RWPE2 (cell line): ENCODE measurements around the gene CSNK1G1.
A peak's percentile ranks its signal among the peaks of the same experiment; 100 is the strongest.
"Not testable (repeated sequence)": the region's sequence is repeated elsewhere in the genome, so short reads cannot be mapped to it uniquely, and the experiment has no call there.

Experiments used
- ATAC-seq: fragments of 200-7000 bp; cut with Tn5 transposase; 3 replicates; pipeline ENCODE4 v1.9.1; 2021; ENCODE audit warnings: low read depth
- DNase-seq: peaks from one replicate; pipeline ENCODE4 v3.0.0-alpha.2; 2020; ENCODE audit warnings: low spot score
- H3K27ac ChIP-seq: fragments of 450-650 bp; 2 replicates; pipeline ENCODE4 v1.5.1; 2017; ENCODE audit warnings: mild to moderate bottlenecking; ENCODE audit not compliant: poor library complexity, severe bottlenecking
- H3K27me3 ChIP-seq: fragments of 250-450 bp; sonication (Bioruptor Pico); 2 replicates; pipeline ENCODE4 v1.5.1; 2021; ENCODE audit warnings: mild to moderate bottlenecking, moderate library complexity; ENCODE audit not compliant: insufficient read depth, poor library complexity, severe bottlenecking
- H3K36me3 ChIP-seq: fragments of 250-450 bp; sonication (Bioruptor Pico); 2 replicates; pipeline ENCODE4 v1.5.1; 2020; ENCODE audit warnings: low read depth, mild to moderate bottlenecking, moderate library complexity
- H3K4me1 ChIP-seq: fragments of 250-450 bp; sonication (Bioruptor Pico); 2 replicates; pipeline ENCODE4 v1.5.1; 2021; ENCODE audit warnings: mild to moderate bottlenecking, moderate library complexity; ENCODE audit not compliant: insufficient read depth, poor library complexity, severe bottlenecking
- H3K4me3 ChIP-seq: fragments of 250-450 bp; sonication (Bioruptor Pico); 2 replicates; pipeline ENCODE4 v1.5.1; 2021; ENCODE audit warnings: mild to moderate bottlenecking, moderate library complexity; ENCODE audit not compliant: severe bottlenecking
- H3K9me3 ChIP-seq: fragments of 250-450 bp; sonication (Bioruptor Pico); 2 replicates; pipeline ENCODE4 v1.5.1; 2021; ENCODE audit warnings: mild to moderate bottlenecking, moderate library complexity; ENCODE audit not compliant: severe bottlenecking
- CTCF ChIP-seq: fragments of 450-650 bp; IDR thresholded peaks from one replicate; pipeline ENCODE4 v1.5.1; 2017; ENCODE audit warnings: mild to moderate bottlenecking, moderate library complexity; ENCODE audit not compliant: poor library complexity, severe bottlenecking

Gene CSNK1G1

DNA sequence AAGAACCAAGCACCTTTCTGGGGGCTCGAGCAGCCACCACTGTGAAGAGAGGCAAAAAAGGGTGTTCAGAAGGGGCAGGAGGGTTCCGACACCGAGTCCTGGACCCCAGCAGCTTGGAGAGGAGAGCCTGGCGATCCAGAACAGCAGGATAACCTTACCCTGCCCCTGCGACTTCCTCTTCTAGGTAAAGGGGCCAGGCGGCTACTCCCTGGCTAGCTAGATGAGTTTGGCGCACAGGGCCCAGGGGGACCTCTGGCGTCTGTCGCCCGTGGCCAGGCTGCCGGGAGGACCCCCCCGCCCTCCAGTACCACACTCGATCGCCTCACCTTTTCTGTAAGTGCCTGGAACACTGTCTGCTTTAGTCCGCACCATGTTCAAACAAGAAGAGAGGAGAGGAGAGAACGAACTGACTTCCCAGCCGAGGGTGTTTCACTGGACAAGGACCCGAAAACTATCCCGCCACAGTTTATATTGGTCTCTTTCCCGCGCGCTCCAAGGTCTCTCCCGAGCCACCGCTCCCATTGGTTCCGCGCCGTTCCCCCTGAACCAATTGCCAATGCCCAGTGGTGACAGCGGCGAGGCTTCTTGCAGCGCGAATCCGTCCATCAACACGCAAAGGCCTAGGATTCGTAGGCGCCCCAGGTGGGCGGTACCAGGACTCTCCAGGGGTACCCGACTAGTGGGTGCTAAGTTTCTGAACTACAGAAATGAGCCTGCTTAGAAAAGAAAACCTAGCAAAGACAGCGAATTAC, 25.2 kb upstream of the CSNK1G1 start, which contains the start of gene PCLAF:
PCLAF (minus strand) TSS at position 442 of the 752 bp plus-strand sequence; CDS start at position 372, 70 bp downstream.
- H3K9me3 ChIP-seq = no peaks in the 10 kb centered on the region
- TF ChIP-seq CTCF = peak; percentile 30

DNA sequence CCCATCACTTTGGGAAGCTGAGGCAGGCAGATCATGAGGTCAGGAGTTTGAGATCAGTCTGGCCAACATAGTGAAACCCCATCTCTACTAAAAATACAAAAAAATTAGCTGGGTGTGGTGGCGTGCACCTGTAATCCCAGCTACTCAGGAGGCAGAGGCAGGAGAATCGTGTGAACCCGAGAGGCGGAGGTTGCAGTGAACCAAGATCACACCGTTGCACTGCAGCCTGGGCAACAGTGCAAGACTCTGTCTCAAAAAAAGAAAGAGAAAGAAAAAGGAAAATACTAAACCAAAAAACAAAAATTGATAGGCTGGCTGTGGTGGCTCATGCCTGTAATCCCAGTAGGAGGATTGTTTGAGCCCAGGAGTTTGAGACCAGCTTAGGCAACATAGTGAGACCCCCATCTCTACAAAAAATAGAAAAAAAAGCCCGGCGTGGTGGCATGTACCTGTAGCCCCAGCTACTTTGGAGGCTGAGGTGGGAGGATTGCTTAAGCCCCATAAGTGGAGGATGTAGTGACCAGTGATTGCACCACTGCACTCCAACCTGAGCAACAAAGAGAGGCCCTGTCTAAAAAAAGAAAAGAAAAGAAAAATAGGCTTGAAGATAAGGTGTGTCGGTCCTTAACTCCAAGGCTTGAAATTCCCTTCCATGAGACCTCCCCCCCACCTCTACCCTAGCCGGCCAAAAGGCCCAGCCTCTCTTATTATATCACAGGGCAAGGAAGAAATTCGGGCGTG, 24.3 kb upstream of the CSNK1G1 start:
- Histone ChIP-seq H3K36me3 (peaks cover 42% of the 10 kb centered on the region), H3K27ac (peak overlapping the region; percentile 48), H3K4me3 (peak overlapping the region; percentile 52), H3K4me1 (peaks cover 19% of the 10 kb centered on the region)
- not testable (repeated sequence) for DNase-seq, ATAC-seq, H3K27me3 ChIP-seq, H3K9me3 ChIP-seq

More for the DNA sequence above, 25.2 kb upstream of the CSNK1G1 start, which contains the start of gene PCLAF:
- H3K4me3 ChIP-seq = peak within 1 kb of the TSS; percentile 52
- peak; percentile 100 for DNase-seq
- no peaks in the 10 kb centered on the region for H3K27me3 ChIP-seq
- peak within 1 kb of the TSS; percentile 48 for H3K27ac ChIP-seq
- peak; percentile 99 for ATAC-seq
- H3K36me3 ChIP-seq = peaks cover 33% of the 10 kb centered on the region
- peaks cover 19% of the 10 kb centered on the region for H3K4me1 ChIP-seq

DNA sequence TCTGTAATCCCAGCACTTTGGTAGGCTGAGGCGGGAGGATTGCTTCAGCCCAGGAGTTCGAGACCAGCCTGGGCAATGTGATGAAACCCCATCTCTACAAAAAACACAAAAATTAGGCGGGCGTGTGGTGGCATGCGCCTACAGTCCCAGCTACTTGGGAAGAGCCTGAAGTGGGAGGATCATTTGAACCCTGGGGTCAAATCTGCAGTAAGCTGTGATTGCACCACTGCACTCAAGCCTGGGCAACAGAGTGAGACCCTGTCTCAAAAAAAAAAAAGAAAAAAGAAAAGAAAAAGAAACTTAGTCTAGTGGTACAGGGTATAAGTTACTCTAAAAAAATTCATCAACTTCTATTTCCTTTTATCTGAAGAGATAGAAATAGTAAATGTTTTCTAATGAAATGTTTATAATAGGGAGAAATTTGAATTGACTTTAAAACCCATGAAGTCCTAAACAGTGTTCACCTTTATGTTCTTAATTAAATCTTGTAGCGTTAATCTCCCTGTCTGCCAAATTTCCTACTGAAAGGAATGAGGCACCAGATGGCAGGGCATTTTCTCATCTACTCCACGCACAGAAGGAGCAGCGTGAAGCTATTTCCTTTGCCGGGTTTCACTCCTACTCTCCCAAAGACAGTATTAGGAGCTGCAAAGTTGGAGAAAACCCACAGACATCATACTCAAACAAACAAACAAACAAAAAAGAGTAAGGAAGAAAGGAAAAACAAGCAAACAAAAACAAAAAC, 23.4 kb upstream of the CSNK1G1 start:
- Histone ChIP-seq H3K36me3 (peaks cover 48% of the 10 kb centered on the region), H3K27me3 (no peaks in the 10 kb centered on the region), H3K4me1 (peaks cover 19% of the 10 kb centered on the region), H3K4me3 (peak overlapping the region; percentile 52), H3K27ac (peak overlapping the region; percentile 6), H3K9me3 (no peaks in the 10 kb centered on the region)
- DNase-seq = no peak
- TF ChIP-seq CTCF = no peak
- ATAC-seq = no peak

DNA sequence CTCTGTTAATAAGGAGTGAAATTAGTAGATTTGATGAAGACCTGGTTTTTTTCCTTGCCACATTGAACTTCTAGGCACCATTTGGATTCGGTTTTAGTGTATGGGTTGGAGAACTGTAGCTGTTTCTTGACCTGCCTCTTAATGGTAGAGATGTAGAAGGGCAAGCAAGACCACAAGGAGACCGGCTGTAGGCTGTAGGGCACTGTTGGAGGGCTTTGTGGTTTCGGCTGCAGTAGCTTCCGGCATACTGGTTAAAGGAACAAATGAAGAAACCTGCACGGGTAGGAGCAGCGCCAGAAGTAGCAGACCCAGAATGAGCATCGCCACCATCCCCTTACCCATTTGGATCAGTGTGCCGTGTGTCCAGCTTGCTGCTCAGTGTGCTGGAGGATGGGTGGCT, 17.4 kb upstream of the CSNK1G1 start:
- TF ChIP-seq CTCF = no peak
- Histone ChIP-seq H3K36me3 (peaks cover 69% of the 10 kb centered on the region), H3K9me3 (no peaks in the 10 kb centered on the region), H3K4me3 (no peak overlapping the region), H3K4me1 (peaks cover 5% of the 10 kb centered on the region), H3K27ac (no peak overlapping the region), H3K27me3 (no peaks in the 10 kb centered on the region)
- DNase-seq (no peak), ATAC-seq (peak; percentile 22; the same call in 1 of the 3 replicates)

- H3K9me3 ChIP-seq, H3K27me3 ChIP-seq, DNase-seq, ATAC-seq, H3K4me1 ChIP-seq, H3K4me3 ChIP-seq, H3K27ac ChIP-seq: not testable (repeated sequence)
- H3K36me3 ChIP-seq = peaks cover 66% of the 10 kb centered on the region
Measured at GRCh38 chr15:64371383-64371782, 15.4 kb upstream of the CSNK1G1 start.
